SU-DHL-6 (cell line): Measurements from ENCODE around the gene HINT2.

Experiments used
- EZH2phosphoT487 ChIP-seq: fragments of 200-600 bp; sonication (generic), shearing (Covaris generic); conservative IDR thresholded peaks from 2 replicates; pipeline ENCODE4 v1.6.1; 2018; ENCODE audit warnings: mild to moderate bottlenecking, antibody characterized with exemption, low read length, moderate library complexity, mixed read lengths
- TF ChIP-seq, protein P1 (sequence below): fragments of 200-600 bp; sonication (generic); IDR thresholded peaks from one replicate; pipeline ENCODE4 v1.5.1; 2017; ENCODE audit warnings: antibody characterized with exemption, mild to moderate bottlenecking, low read length, moderate library complexity; ENCODE audit not compliant: insufficient read depth, poor library complexity, severe bottlenecking

DNA sequence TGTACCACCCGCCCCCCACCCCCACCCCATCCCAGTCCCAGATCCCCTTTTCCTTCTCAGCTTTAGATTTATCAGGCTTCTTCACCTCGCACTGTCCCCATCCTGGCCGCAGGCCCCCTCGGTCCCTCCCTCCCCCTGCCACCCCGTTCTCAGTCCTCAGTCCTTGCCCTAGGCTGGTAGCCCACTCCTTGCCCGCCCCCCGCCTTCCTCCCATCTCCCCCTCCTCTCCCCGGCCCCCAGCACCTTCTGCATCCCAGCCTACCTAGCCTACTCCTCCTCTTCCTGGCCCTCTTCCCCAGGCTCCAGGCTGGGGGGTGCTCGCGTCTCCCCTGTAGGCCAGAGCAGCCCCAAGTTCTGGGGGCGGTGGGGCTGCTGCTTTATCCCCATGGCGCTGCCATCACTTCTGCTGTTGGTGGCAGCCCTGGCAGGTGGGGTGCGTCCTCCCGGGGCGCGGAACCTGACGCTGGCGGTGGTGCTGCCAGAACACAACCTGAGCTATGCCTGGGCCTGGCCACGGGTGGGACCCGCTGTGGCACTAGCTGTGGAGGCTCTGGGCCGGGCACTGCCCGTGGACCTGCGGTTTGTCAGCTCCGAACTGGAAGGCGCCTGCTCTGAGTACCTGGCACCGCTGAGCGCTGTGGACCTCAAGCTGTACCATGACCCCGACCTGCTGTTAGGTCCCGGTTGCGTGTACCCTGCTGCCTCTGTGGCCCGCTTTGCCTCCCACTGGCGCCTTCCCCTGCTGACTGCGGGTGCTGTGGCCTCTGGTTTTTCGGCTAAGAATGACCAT lies 22.6 kb downstream of the HINT2 start:
- no peak for TF ChIP-seq EZH2phosphoT487
- TF ChIP-seq, protein P1, sequence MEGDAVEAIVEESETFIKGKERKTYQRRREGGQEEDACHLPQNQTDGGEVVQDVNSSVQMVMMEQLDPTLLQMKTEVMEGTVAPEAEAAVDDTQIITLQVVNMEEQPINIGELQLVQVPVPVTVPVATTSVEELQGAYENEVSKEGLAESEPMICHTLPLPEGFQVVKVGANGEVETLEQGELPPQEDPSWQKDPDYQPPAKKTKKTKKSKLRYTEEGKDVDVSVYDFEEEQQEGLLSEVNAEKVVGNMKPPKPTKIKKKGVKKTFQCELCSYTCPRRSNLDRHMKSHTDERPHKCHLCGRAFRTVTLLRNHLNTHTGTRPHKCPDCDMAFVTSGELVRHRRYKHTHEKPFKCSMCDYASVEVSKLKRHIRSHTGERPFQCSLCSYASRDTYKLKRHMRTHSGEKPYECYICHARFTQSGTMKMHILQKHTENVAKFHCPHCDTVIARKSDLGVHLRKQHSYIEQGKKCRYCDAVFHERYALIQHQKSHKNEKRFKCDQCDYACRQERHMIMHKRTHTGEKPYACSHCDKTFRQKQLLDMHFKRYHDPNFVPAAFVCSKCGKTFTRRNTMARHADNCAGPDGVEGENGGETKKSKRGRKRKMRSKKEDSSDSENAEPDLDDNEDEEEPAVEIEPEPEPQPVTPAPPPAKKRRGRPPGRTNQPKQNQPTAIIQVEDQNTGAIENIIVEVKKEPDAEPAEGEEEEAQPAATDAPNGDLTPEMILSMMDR, result no peak
